Kidney epithelial cell (primary cell): ENCODE results near the gene EZR. TPM values are rescaled to one million over a fixed set of nuclear protein-coding genes. Genes with fewer than 3 reads are reported as not detected.

Source experiments
- DNase-seq: peaks from one replicate; pipeline ENCODE4 v3.0.0-alpha.2; 2010; ENCODE audit warnings: low read depth
- H3K27me3 ChIP-seq: 2 replicates; pipeline ENCODE4 v1.6.0; 2011; ENCODE audit warnings: low read length; ENCODE audit not compliant: control insufficient read depth, insufficient read depth
- H3K36me3 ChIP-seq: 2 replicates; pipeline ENCODE4 v1.5.1; 2011; ENCODE audit warnings: low read length; ENCODE audit not compliant: control insufficient read depth, insufficient read depth
- H3K4me3 ChIP-seq: 2 replicates; pipeline ENCODE4 v1.5.1; 2011; ENCODE audit warnings: low read depth, mild to moderate bottlenecking, control low read depth, low read length
- total RNA-seq: library from RNA; depleted of rRNA; stranded (reverse); fragments of >200 nt; gene quantifications from 2 replicates; pipeline ENCODE4 v1.2.3, GENCODE V29; 2015
- TF ChIP-seq, protein P1 (sequence below): IDR thresholded peaks from 2 replicates; pipeline ENCODE4 v1.5.1; 2011; ENCODE audit warnings: mild to moderate bottlenecking, moderate library complexity, low read length, control low read depth, inconsistent platforms; ENCODE audit not compliant: insufficient read depth, poor library complexity, severe bottlenecking

Gene EZR
- total RNA-seq, 1 donor from 2014 or later: 277 TPM

DNA sequence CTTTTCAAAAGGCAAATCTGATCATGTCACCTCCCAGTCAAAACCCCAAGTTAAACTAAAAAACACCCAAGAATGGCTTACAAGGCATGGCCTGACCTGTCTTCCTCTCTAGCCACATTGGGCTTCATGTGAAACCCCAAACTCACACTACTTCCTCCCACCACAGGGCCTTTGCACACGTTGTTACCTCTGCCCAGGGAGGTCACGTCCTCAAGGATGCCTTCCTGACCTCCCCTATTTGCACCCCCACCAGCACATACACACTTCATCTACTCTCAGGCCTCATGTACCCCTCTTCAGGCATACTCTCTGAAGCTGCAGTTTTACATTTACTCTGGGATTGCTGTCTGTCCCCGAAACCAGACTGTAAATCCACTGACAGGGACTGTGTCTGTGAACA, 6.1 kb downstream of the EZR start:
- Histone ChIP-seq H3K4me3 (no peak overlapping the region), H3K36me3 (peaks cover 2% of the 10 kb centered on the region), H3K27me3 (no peaks in the 10 kb centered on the region)
- TF ChIP-seq, protein P1, sequence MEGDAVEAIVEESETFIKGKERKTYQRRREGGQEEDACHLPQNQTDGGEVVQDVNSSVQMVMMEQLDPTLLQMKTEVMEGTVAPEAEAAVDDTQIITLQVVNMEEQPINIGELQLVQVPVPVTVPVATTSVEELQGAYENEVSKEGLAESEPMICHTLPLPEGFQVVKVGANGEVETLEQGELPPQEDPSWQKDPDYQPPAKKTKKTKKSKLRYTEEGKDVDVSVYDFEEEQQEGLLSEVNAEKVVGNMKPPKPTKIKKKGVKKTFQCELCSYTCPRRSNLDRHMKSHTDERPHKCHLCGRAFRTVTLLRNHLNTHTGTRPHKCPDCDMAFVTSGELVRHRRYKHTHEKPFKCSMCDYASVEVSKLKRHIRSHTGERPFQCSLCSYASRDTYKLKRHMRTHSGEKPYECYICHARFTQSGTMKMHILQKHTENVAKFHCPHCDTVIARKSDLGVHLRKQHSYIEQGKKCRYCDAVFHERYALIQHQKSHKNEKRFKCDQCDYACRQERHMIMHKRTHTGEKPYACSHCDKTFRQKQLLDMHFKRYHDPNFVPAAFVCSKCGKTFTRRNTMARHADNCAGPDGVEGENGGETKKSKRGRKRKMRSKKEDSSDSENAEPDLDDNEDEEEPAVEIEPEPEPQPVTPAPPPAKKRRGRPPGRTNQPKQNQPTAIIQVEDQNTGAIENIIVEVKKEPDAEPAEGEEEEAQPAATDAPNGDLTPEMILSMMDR: no peak
- no peak for DNase-seq

DNA sequence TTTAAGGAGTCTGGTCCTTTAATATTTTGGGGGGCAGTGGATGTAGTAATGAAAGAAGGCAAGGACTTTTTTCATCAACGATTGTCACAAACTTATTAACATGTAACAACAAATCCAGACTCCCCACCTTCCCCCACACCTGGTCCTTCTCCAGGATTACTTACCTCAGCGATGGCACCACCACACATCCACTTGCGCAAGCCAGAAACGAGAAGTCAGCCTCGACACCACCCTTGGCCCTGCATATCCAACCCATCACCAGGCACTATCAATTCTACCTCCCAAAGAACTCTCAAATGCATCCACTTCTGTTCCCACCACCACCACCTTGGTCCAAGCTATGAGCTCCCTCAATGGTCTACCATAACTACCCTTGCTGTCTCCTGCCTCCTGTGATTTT, 6.6 kb downstream of the EZR start:
- Histone ChIP-seq H3K27me3 (no peaks in the 10 kb centered on the region), H3K36me3 (peaks cover 2% of the 10 kb centered on the region), H3K4me3 (no peak overlapping the region)
- TF ChIP-seq, protein P1: no peak
- no peak for DNase-seq

DNA sequence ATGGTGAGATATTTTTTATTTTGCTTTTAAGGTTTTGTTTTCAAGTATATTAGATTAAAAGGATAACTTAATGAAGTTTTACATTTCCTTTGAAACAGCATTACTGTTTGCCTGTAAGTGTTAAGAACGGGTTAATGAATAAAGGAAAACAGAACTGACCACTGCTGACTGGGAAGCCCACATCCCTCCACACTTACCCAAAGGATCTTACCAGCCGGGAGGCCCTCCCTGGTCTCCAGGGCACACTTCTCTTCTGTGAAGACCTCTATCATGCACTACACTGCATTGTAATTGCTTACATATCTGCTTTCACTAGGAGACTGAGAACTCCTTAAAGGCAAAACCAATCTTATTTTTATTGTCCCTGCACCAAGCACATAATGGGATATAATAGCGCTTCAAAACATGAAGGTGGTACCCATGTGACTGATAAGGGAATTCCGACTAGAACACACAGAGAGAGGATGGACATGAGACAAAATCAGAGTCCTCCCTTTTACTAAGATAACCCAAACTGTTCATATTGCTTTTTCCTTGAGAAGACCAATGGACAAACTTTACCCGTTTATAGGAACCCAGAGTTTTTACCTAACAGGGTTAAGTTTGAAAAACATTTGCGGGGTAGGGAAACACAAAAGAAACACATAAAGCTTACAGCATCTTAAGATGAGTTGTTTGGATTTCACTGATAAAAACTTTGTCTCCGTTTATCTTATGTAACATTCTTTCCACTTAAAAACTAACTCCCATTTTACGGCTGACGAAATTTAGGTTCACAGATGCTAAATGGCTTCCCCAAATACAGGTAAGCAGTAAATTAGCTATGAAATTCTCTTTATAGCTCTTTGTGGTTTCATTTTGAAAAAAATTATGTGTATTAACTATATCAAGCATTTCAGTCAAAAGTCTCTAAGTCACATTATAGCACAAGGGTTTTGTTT, 8.7 kb downstream of the EZR start:
- peaks cover 1% of the 10 kb centered on the region for H3K36me3 ChIP-seq
- TF ChIP-seq, protein P1: no peak
- no peaks in the 10 kb centered on the region for H3K27me3 ChIP-seq
- no peak overlapping the region for H3K4me3 ChIP-seq
- DNase-seq: no peak

GRCh38 chr6:158808941-158809678, 10.1 kb downstream of the EZR start:
- no peak overlapping the region for H3K4me3 ChIP-seq
- no peak for DNase-seq
- H3K36me3 ChIP-seq: peaks cover 1% of the 10 kb centered on the region

GRCh38 chr6:158808442-158808833, 10.7 kb downstream of the EZR start:
- DNase-seq: no peak
- TF ChIP-seq, protein P1: no peak
- H3K27me3 ChIP-seq: no peaks in the 10 kb centered on the region
- peaks cover 1% of the 10 kb centered on the region for H3K36me3 ChIP-seq
- no peak overlapping the region for H3K4me3 ChIP-seq

More at GRCh38 chr6:158808941-158809678, 10.1 kb downstream of the EZR start:
- TF ChIP-seq, protein P1: no peak
- H3K27me3 ChIP-seq: no peaks in the 10 kb centered on the region
